ENCODE measurements around the gene ZNF497.
A peak's percentile ranks its signal among the peaks of the same experiment; 100 is the strongest.
"Not testable (repeated sequence)": the region's sequence is repeated elsewhere in the genome, so short reads cannot be mapped to it uniquely, and the experiment has no call there.

ZNF497 gene

DNA sequence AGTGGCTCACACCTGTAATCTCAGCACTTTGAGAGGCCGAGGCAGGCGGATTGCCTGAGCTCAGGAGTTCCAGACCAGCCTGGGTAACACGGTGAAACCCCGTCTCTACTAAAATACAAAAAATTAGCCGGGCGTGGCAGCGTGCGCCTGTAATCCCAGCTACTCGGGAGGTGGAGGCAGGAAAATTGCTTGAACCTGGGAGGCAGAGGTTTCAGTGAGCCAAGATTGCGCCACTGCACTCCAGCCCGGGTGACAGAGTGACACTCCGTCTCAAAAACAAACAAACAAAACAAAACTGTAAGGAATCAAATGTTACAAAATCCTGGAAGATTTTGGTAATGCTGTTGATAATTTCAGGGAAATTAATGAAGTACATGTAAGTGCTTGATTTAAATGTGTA lies 14.5 kb downstream of the ZNF497 start:
- DNase-seq (ENCODE audit: low read depth), result not testable (repeated sequence)

DNA sequence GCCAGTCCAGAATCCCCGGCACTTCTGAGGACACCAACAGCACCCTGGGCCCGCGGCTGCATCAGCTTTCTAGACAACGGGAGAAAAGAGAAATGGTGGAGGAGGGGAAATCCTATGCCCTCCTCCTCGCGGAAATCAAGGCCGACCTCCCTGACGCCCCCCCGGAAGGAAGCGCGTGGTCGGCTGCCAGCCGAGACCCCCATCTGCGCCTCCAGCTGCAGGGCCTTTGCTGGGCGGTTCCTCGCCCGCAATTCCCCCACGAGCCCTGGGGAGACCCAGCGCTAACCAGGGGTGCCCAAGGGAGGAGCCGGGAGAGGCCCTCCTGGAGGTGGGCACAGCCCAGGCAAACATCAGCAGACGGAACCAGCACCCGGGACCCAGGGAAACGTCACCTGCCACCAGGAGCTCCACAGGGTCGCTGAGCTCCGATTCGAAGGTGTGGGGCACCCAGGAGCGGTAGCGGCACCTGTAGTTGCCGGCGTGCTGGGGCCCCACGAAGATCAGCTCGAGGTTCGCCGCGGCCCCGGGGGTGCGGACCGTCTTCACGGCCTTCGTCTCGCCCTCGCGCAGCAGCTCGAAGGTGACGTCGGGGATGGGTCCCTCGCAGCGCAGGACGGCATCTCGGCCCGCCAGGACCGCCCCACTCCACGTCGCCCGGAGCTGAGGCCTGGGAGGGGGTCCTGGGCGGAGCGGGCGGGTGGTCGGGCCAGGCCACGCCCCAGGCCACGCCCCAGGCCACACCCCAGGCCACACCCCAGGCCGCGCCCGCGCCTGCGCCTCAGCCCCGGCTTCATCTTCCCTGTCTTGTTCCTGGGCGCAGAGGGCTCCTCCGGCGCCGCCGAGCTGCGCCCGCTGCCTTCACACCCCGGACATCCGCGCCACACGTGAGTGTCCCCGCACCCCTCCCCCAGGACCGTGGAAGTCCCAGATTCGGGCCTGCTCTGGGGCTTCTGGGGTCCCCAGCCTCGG lies 15.3 kb downstream of the ZNF497 start:
- peak; percentile 79 for DNase-seq (ENCODE audit: low read depth)

DNA sequence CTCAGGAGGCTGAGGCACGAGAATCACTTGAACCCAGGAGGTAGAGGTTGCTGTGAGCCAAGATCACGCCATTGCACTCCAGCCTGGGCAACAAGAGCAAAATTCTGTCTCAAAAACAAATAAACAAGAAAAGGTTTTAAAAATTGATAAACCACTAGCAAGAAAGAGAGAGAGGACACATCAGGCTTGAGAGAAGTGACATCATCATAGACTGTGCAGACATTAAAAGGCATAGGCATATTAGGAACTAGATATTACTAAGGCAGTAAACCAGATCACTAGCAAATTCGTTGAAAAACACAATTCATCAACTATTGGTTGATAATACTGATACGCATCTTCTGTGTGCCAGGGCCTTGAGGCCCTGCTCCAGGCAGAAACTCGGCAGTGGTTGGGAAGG lies 17.0 kb downstream of the ZNF497 start:
- DNase-seq (ENCODE audit: low read depth), result no peak

DNA sequence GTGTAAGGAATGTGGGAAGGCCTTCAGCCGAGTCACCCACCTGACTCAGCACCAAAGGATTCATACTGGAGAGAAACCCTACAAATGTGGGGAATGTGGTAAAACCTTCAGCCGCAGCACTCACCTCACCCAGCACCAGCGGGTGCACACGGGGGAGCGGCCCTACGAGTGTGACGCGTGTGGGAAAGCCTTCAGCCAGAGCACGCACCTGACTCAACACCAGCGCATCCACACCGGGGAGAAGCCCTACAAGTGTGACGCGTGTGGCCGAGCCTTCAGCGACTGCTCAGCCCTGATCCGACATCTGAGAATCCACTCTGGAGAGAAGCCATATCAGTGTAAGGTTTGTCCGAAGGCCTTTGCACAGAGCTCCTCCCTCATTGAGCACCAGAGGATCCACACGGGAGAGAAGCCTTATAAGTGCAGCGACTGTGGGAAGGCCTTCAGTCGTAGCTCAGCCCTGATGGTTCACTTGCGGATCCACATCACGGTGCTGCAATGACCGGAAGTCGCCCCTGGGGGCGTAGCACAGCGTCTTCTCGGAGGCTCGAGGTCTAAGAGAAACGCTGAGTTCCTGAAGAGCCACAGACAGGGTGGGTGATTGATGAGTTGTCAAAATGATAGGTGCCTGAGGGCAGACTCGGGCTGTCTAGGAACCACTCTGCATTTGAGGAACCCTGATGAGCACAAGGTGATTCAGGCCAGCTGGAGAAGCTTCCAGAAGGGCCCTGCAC lies 23.6 kb downstream of the ZNF497 start:
- DNase-seq (ENCODE audit: low read depth), result no peak

DNA sequence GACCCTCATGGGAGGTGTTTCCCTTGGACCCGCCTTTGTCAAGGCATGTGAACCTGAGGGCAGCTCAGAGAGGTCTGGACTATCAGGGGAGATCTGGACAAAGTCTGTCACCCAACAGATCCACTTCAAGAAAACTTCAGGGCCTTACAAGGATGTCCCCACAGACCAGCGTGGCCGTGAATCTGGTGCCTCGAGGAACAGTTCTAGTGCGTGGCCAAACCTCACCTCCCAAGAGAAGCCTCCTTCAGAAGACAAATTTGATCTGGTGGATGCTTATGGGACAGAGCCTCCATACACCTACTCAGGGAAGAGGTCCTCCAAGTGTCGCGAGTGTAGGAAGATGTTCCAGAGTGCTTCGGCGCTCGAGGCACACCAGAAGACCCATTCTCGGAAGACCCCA lies 24.2 kb downstream of the ZNF497 start:
- DNase-seq (ENCODE audit: low read depth), result no peak

DNA sequence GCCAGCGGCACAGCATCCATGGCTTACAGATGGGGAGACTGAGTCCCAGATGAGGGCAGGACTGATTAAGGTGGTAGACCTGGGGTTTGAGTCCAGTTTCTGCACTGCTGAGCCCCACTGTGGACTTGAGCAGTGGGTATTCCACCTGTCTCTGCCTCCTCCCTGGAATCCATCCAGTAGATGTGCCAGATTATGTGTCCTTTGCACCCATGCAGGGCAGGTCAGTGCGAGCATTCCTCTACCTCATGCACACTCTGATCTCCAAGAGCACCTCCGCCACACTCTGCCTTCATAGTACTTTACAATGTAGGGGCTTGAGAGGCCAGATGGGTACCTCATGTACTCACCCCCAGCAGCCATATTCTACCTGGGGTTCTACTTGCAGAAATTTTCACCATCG lies 25.7 kb downstream of the ZNF497 start:
- no peak for DNase-seq (ENCODE audit: low read depth)

DNA sequence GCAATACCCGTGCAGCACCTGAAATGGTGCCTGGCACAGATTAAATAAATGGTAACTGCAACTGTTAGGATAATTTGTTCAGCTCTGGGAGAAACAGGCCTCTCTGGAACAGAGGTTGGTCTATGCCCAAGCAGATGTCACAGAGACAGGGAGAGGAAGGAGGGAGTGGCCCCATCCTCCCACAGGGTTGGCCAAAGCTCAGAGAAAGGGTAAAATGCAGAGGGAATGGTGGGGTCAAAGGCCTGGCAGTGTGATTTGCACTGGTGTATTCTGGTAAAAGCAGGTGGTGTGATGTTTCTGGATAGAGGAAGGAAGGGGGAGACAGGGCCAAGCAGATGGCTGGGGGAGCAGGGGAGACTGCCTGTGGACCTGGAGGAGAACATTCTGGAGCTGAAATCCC lies 26.3 kb downstream of the ZNF497 start:
- no peak for DNase-seq (ENCODE audit: low read depth)

DNA sequence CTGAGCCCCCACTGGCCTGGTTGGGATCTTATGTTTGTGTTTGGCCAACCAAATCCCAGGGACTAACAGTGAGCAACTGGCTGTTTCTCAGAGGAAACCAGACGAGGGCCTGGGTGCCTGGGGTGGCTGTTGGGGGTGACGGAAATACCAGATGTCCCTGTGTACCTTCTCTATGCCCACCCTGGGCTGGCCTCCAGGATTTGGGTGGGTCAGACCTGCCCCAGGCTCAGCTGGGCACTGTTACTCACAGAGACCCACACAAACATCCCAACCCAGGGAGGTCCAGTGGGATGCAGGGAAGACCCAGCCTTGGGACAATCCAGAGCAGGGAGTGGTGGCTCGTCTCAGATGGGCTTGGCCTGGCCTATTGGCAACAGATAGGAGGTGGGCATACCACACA lies 26.9 kb downstream of the ZNF497 start:
- DNase-seq (ENCODE audit: low read depth), result no peak

DNA sequence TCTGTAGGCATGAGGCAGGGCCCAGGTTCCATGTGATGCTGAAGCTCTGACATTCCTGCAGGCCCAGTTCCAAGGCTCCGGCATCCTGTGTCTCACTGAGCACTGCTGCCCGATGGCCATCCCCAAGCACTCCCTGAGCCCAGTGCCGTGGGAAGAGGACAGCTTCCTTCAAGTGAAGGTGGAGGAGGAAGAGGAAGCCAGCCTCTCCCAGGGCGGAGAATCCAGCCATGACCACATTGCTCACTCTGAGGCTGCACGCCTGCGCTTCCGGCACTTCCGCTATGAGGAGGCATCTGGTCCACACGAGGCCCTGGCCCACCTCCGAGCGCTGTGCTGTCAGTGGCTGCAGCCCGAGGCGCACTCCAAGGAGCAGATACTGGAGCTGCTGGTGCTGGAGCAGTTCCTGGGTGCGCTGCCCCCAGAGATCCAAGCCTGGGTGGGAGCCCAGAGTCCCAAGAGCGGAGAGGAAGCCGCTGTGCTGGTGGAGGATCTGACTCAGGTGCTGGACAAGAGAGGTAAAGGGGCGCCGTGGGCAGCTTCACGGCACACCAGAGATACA lies 27.8 kb downstream of the ZNF497 start:
- no peak for DNase-seq (ENCODE audit: low read depth)

DNA sequence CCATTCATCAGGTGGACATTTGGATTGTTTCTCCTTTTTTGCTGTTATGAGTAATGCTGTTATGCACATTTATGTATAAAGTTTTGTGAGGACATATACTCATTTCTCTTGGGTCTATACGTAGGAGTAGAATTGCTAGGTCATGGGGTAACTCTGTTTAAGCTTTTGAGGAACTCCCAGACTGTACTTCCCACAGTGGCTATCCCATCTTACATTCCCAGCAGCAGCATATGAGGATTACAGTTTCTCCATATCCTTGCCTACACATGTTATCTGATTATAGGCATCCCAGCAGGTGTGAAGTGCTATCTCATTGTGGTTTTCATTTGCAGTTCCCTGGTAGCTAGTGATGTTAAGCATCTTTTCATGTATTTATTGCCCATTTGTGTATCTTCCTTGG lies 29.9 kb downstream of the ZNF497 start:
- no peak for DNase-seq (ENCODE audit: low read depth)

DNA sequence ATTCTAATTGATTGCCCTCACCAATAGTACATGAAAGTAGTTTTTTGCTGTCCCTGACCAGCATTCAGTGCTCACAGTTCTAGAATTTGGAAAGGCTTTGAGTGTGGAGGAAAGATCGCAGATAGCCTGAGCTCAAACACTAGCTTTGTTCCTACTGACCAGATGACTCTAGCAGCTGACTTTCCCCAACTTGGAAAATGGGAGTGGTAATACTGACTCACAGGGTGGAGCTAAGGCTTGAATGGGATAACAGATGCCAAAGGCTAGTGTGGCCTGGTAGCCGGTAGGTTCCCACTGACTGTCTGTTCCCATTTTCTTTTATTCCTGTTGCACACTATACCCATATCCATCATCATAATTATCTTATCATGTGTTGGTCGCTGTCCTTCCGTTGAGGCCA lies 32.1 kb downstream of the ZNF497 start:
- peak; percentile 52 for DNase-seq (ENCODE audit: low read depth)

DNA sequence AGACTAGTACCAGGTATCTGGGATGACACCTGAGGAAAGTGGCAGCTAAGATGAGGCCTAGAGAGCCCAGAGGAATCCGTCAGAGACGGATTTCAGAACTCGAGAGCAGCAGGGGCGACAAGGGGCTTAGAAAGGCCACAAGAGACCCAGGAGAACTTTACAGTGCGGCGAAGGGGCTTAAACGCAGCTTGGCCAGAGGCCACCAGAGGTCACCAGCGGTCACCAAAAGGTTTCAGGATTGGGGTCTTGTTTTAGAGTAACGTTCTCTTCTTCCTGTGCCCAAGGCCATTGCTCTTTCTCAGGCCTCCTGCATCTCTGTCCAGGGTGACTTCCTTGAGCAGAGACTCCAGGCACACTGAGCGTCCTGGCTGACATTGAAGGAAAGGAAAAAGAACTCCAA lies 33.6 kb downstream of the ZNF497 start:
- no peak for DNase-seq (ENCODE audit: low read depth)

DNA sequence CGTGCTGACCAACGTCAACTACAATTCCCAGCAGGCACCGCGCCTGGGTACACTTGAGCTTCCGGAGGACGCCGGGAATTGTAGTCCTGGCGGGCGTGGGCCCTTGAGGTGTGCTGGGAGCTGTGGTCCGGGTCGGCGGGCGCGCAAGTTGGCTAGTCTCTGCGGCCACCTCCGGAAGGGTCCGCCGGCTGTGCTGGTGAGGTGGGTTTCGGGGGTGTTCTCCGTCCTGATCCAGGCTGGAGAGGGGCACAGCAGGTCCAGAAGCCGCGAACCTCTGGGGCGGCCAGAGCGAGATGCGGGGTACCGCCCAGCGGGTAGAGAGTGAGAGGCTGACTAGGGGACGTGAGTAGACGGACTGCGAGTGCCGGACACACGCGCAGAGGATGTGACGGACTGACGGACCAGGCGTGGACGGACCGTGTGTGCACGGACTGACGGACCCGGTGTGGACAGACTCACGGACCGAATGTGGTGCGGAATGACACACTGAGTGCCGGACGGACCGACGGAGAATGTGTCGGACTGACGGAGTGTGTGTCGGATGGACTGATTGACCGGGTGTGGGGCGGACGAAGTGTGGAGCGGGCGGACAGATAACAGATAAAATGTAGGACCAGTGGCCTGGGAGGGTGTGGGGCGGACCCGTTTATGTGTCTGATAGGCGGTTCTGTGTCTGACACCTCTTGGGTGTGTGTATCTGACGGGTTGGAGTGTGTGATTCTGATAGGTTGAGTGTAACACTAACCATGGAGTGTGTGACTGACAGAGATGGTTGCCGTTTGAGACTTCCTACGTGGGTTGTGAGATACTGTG lies 35.4 kb downstream of the ZNF497 start, which contains the start of gene ZSCAN22:
Gene ZSCAN22 (plus strand): TSS at position 81 of the 813 bp plus-strand sequence. CDS start 7,809 bp downstream, outside the sequence.
- peak; percentile 95 for DNase-seq (ENCODE audit: low read depth)

DNA sequence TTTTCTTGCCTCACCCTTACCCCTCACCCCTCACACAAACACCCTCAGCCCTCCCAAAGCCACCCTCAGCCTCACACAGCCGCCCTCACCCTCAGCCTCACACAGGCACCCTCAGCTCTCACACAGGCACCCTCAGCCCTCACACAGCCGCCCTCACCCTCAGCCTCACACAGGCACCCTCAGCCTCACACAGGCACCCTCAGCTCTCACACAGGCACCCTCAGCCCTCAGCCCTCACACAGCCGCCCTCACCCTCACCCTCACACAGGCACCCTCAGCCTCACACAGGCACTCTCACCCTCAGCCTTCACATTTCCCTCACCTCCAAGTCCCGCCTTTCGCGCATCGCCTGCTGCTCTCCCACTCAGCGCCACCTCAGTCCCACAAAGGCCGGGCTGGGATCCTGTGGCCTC lies 36.0 kb downstream of the ZNF497 start:
- DNase-seq (ENCODE audit: low read depth), result no peak

DNA sequence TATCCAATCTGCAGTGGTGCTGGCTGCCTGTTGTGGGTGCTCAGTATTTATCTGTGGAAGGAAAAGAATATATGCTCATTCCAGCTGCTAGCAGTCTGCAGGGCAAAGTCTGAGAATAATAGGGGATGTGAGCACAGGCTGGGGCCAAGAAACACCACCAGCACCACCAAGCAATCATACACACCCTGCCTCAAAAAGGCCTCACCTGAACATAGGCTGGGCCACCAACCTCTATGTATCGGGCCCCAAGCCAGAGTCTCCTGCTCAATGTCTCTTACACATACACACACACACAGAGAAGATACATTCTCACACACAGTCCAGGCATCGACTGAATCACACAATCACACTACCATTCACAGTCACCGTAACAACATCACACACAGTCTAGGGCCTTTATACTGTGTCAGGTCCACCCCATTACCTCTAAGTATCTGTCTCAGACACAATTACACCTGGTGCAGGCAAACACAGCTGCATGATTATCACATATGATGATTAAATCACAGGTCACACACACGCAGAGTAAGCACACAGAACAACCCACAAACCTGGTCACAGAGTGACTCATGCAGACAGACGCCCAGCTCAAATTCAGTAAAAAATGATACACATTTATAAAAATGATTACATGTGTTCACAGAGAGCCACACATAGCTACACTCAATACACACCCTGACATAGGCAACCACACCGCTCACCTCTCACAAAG lies 37.1 kb downstream of the ZNF497 start:
- DNase-seq (ENCODE audit: low read depth), result no peak

DNA sequence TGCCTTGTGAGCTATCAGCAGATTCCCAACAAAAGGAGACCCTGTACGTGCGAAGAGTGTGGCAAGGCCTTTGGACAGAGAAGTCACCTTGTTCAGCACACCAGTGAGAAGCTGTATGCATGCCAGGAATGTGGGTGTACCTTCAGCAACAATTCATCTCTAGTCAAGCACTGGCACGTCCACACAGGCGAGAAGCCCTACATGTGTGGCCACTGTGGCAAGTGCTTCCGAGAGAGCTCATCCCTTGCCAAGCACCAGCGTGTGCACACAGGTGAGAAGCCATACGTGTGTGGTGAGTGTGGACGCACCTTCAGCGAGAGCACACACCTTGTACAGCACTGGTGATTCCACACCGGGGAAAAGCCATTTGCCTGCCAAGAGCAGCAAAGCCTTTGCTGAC lies 43.3 kb downstream of the ZNF497 start:
- DNase-seq (ENCODE audit: low read depth), result no peak

DNA sequence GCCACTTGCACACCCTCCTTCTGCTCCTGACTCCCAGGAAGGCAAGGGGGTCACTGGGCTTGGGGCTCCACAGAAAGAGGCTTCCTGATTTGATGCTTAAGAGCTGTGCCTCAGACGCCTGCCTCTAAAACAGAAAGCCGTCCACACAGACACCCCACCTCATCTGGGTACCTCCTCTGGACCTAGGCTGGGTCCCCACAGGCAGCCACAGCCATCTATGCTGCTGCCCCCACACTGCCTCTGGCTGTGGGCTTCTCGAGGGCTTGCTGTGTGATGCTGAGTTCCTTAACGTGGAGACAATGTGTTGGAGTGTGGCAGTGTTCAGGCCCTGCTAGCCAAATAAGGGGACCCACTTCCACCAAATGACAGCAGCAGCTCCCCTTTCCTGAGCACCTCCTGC lies 44.3 kb downstream of the ZNF497 start:
- DNase-seq (ENCODE audit: low read depth), result no peak

DNA sequence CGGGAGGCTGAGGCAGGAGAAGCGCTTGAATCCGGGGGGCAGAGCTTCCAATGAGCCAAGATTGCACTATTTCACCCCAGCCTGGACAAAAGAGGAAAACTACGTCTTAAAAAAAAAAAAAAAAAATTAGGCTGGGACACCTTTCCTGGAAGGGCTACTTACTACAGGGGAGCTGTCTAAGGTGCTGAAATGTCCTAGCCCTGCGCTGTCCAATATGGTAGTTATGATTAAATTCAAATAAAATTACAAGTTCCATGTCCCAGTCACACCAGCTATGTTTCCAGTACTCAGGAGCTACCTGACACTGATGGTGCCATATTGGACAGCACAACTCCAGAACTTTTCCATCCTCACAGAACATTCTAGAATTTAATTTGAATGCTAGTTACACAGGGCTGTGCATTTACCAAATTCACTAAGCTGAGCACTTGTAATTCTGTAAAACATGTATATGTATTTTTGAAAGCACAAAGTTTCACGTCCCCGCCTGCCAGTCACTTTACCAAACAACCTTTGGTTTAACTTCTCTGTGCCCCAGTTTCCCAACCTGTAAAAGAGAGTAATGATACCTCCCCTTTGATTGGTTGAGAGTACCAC lies 45.0 kb downstream of the ZNF497 start:
- DNase-seq (ENCODE audit: low read depth), result no peak

DNA sequence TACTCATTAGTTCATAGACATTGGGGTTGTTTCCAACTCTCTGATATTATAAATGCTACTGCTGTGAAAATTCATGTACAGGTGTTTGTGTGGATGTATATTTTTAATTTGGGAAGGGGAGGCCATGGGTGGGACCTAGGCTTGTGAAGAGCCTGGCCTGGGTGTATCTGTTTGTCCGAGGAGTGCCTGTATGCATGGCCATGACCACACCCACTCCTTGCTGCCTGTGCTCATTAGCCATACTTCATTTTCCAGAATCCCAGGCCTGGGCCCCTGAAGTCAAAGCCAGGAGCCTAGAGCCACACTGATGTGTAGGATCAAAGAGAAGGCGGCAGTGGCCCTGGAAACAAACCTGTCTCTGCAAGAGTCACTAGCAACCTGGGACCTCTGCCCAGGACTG lies 47.0 kb downstream of the ZNF497 start:
- no peak for DNase-seq (ENCODE audit: low read depth)

DNA sequence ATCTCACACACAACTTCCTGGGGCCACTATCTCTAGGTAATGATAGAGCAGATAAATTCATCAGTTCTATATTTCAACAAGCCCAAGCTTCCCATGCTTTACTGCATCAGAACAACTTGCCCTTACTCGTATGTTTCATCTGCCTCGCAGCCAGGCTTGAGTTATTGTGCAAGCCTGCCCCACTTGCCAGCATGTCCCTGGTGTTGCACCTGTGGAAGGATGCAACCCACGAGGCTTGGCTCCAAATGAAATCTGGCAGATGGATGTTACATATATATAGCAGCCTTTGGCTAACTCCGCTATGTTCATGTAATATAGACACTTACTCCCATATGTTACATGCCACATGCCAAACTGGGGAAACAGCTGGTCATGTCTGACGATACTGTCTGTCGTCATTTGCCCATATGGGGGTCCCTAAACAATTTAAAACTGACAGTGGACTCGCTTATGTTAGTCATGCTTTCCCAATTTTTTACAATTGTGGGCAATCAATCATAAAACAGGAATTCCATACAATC lies 51.1 kb downstream of the ZNF497 start:
- no peak for DNase-seq (ENCODE audit: low read depth)

DNA sequence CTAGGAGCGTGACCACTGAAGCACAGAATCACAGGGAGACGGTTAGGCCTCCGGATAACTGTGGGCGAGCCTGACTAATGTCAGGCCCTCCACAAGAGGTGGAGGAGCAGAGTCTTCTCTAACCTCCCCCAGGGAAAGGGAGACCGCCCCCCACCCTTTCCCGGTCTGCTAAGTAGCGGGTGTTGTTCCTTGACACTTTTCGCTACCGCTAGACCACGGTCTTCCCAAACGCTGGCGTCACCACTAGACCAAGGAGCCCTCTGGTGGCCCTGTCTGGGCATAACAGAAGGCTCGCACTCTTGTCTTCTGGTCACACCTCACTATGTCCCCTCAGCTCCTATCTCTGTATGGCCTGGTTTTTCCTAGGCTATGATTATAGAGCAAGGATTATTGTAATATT lies 51.9 kb downstream of the ZNF497 start:
- DNase-seq (ENCODE audit: low read depth), result not testable (repeated sequence)

Measured in fibroblast of gingiva (primary cell).